HG03159 (cell line): Measurements from ENCODE around the gene ASF1B.
"Not testable (repeated sequence)": the region's sequence is repeated elsewhere in the genome, so short reads cannot be mapped to it uniquely, and the experiment has no call there.

Experiments used
- ATAC-seq: cut with Tn5 transposase; IDR thresholded peaks from one replicate; pipeline ENCODE4 v1.9.1; 2021; ENCODE audit warnings: mild to moderate bottlenecking, moderate library complexity; ENCODE audit not compliant: unreplicated experiment

ASF1B gene

GRCh38 chr19:14136509-14137281, at the start of gene ASF1B:
ASF1B (minus strand) TSS chr19:14136589; CDS start chr19:14136456, 133 bp downstream.
- peak; percentile 82 for ATAC-seq

- ATAC-seq: not testable (repeated sequence)
Measured at GRCh38 chr19:14185691-14186090, 49.3 kb upstream of the ASF1B start.

GRCh38 chr19:14185158-14185557, 48.8 kb upstream of the ASF1B start:
- no peak for ATAC-seq

- no peak for ATAC-seq
Measured at GRCh38 chr19:14183741-14184350, 47.5 kb upstream of the ASF1B start.

- no peak for ATAC-seq
Measured at GRCh38 chr19:14182476-14182875, 46.1 kb upstream of the ASF1B start.

- ATAC-seq: no peak
Measured at GRCh38 chr19:14181906-14182305, 45.5 kb upstream of the ASF1B start.

- not testable (repeated sequence) for ATAC-seq
Measured at GRCh38 chr19:14181199-14181598, 44.8 kb upstream of the ASF1B start.

GRCh38 chr19:14177496-14178074, 41.2 kb upstream of the ASF1B start:
- ATAC-seq: no peak

GRCh38 chr19:14175351-14175792, 39.0 kb upstream of the ASF1B start:
- no peak for ATAC-seq

GRCh38 chr19:14174883-14175282, 38.5 kb upstream of the ASF1B start:
- no peak for ATAC-seq

- ATAC-seq: no peak
Measured at GRCh38 chr19:14168993-14169392, 32.6 kb upstream of the ASF1B start.

GRCh38 chr19:14168259-14168972, 32.0 kb upstream of the ASF1B start:
- ATAC-seq: no peak

- ATAC-seq: no peak
Measured at GRCh38 chr19:14167576-14168138, 31.3 kb upstream of the ASF1B start.

GRCh38 chr19:14166999-14167575, 30.7 kb upstream of the ASF1B start:
- ATAC-seq: no peak

- ATAC-seq: no peak
Measured at GRCh38 chr19:14165990-14166830, 29.8 kb upstream of the ASF1B start.

- ATAC-seq: no peak
Measured at GRCh38 chr19:14164724-14165493, 28.5 kb upstream of the ASF1B start.

GRCh38 chr19:14164082-14164481, 27.7 kb upstream of the ASF1B start:
- ATAC-seq: no peak

GRCh38 chr19:14162871-14163297, 26.5 kb upstream of the ASF1B start:
- ATAC-seq: no peak

- ATAC-seq: no peak
Measured at GRCh38 chr19:14161305-14161704, 24.9 kb upstream of the ASF1B start.
